Measurements from ENCODE around the gene RAB32.

RAB32 gene

GRCh38 chr6:146581968-146582367 lies 38.3 kb downstream of the RAB32 start:
- in situ Hi-C loops (cut with MboI; ENCODE audit: low sequenced_read_pairs), result no loop called here

- in situ Hi-C loops (cut with MboI; ENCODE audit: low sequenced_read_pairs), result no loop called here
Measured at GRCh38 chr6:146582857-146583256, 39.2 kb downstream of the RAB32 start.

- in situ Hi-C loops (cut with MboI; ENCODE audit: low sequenced_read_pairs), result no loop called here
Measured at GRCh38 chr6:146583966-146584365, 40.3 kb downstream of the RAB32 start.

GRCh38 chr6:146587459-146587858 lies 43.8 kb downstream of the RAB32 start:
- in situ Hi-C loops (cut with MboI; ENCODE audit: low sequenced_read_pairs), result no loop called here

GRCh38 chr6:146590492-146590891 lies 46.9 kb downstream of the RAB32 start:
- in situ Hi-C loops (cut with MboI; ENCODE audit: low sequenced_read_pairs), result no loop called here

GRCh38 chr6:146592451-146592850 lies 48.8 kb downstream of the RAB32 start:
- in situ Hi-C loops (cut with MboI; ENCODE audit: low sequenced_read_pairs), result no loop called here

- in situ Hi-C loops (cut with MboI; ENCODE audit: low sequenced_read_pairs), result no loop called here
Measured at GRCh38 chr6:146593986-146594385, 50.4 kb downstream of the RAB32 start.

- in situ Hi-C loops (cut with MboI; ENCODE audit: low sequenced_read_pairs), result no loop called here
Measured at GRCh38 chr6:146594495-146594894, 50.9 kb downstream of the RAB32 start.

GRCh38 chr6:146595972-146596731 lies 52.5 kb downstream of the RAB32 start:
- in situ Hi-C loops (cut with MboI; ENCODE audit: low sequenced_read_pairs), result no loop called here

- in situ Hi-C loops (cut with MboI; ENCODE audit: low sequenced_read_pairs), result no loop called here
Measured at GRCh38 chr6:146598772-146599405, 55.3 kb downstream of the RAB32 start, which contains the start of gene ADGB. TSS of gene ADGB (plus strand) at chr6:146598972. CDS start at chr6:146599041, 69 bp downstream.

- in situ Hi-C loops (cut with MboI; ENCODE audit: low sequenced_read_pairs), result no loop called here
Measured at GRCh38 chr6:146601352-146601751, 57.7 kb downstream of the RAB32 start.

GRCh38 chr6:146602526-146602925 lies 58.9 kb downstream of the RAB32 start:
- in situ Hi-C loops (cut with MboI; ENCODE audit: low sequenced_read_pairs), result no loop called here
